Body of pancreas (tissue), 4 donors: ENCODE measurements around the gene NKD1. TPM values are rescaled to one million over a fixed set of nuclear protein-coding genes. Genes with fewer than 3 reads are reported as not detected.

Experiments
- ATAC-seq: fragments of 150-250 bp; one replicate; pipeline ENCODE4 v1.9.1; 2016
- DNase-seq, 4 donors: peaks; one replicate each; pipeline ENCODE4 v3.0.0-alpha.2; 2019
- H3K27ac ChIP-seq, 4 donors: fragments of 200-600 bp; sonication (generic); 1 replicate in 3 of 4; 2 replicates in 1 of 4; pipeline versions ENCODE4 v1.5.1 to v1.6.1; 2016 to 2019; ENCODE audit warnings: mild to moderate bottlenecking in 1 of 4, mixed read lengths in 1 of 4, moderate library complexity in 1 of 4
- H3K27me3 ChIP-seq, 2 donors: fragments of 200-600 bp; sonication (generic); one replicate each; pipeline ENCODE4 v1.6.0; 2016; ENCODE audit warnings: mild to moderate bottlenecking in 1 of 2
- H3K36me3 ChIP-seq, 2 donors: fragments of 200-600 bp; sonication (generic); replicated peaks in 1 of 2; 2 replicates each; pipeline ENCODE4 v1.5.1; 2016; ENCODE audit warnings: low read depth in 2 of 2; ENCODE audit not compliant: insufficient read depth in 1 of 2
- H3K4me1 ChIP-seq: fragments of 200-600 bp; sonication (generic); one replicate; pipeline ENCODE4 v1.6.0; 2016
- H3K4me3 ChIP-seq, 2 donors: fragments of 200-600 bp; sonication (generic); 1 replicate in 1 of 2; 2 replicates in 1 of 2; pipeline ENCODE4 v1.5.1; 2016 to 2019
- H3K9me3 ChIP-seq, 3 donors: fragments of 200-600 bp; sonication (generic); 1 replicate in 2 of 3; 2 replicates in 1 of 3; pipeline ENCODE4 v1.5.1; 2016
- POLR2A ChIP-seq, 3 donors: fragments of 450-650 bp; IDR thresholded peaks; one replicate each; pipeline ENCODE4 v1.6.1; 2016; ENCODE audit warnings: antibody characterized with exemption in 3 of 3, mild to moderate bottlenecking in 2 of 3
- WGBS, 2 donors: methylation state at CpG; one replicate each; pipeline ENCODE4 v1.1.5; 2017; 5-methylcytosine and 5-hydroxymethylcytosine counted together
- intact Hi-C: fragments of 100-400 bp; cut with DNase I; formaldehyde crosslinking; loops from one replicate; pipeline ENCODE4 v1.15.1; 2023
- total RNA-seq, 2 donors: library from RNA; depleted of rRNA; stranded (reverse); fragments of >200 nt; gene quantifications; one replicate each; pipeline ENCODE4 v1.1.0, GENCODE V29; 2016
- TF ChIP-seq, protein P1 (sequence below), 7 experiments: fragments of 450-650 bp in 4 of 7; fragments of 200-600 bp in 3 of 7; sonication (generic) in 3 of 7; IDR thresholded peaks; one replicate each; pipeline ENCODE4 v1.5.1; 2016 to 2019; ENCODE audit warnings: antibody characterized with exemption in 7 of 7

The NKD1 gene, protein sequence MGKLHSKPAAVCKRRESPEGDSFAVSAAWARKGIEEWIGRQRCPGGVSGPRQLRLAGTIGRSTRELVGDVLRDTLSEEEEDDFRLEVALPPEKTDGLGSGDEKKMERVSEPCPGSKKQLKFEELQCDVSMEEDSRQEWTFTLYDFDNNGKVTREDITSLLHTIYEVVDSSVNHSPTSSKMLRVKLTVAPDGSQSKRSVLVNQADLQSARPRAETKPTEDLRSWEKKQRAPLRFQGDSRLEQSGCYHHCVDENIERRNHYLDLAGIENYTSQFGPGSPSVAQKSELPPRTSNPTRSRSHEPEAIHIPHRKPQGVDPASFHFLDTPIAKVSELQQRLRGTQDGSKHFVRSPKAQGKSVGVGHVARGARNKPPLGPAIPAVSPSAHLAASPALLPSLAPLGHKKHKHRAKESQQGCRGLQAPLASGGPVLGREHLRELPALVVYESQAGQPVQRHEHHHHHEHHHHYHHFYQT
- total RNA-seq: 1 to 10 TPM; 2.0 to 4.9 TPM

DNA sequence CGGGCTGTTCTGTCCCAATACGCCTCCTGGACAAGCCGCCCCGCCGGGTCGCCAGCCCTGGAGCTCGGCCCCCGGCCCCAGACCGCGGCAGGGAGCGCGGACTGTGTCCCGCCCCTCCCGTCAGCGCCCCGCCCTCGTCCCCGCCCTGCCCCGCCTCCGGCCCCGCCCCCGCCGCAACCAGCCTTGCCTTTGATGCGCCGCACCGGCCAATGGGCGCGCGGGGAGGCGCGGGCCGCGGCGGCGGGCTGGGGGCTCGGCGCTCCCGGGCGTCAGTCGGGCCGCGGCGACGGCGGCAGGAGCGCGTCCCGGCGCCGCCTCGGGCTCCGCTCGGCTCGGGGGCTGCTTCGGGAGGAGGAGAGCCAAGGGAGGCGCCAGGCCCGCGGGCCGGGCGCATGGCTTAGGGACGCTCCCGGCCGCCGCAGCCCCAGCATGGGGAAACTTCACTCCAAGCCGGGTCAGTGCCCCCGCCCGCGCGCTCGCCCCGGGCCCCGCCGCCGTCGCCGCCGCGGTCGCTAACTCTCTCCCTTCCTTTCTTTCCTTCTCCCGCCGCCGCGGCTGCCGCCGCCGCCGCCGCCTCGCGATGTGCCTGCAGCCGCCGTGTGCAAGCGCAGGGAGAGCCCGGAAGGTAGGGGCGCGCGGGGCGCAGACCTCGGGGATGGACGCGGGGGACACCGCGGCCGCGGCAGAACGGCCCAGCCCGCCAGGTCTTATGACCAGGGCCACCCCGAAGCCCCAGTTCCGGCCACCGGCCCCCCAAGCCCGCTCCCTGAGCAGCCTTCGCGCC, at the start of gene NKD1:
TSS of gene NKD1 (plus strand) at position 272 of the 784 bp plus-strand sequence. CDS start at position 430, 158 bp downstream.
- WGBS, 2 donors: 1% methylated on average over 62 of the region's 113 CpGs; no CpG with 5 or more reads in 1 of the 2 donors
- peak; percentile 69 to 83 (median 78) for DNase-seq

DNA sequence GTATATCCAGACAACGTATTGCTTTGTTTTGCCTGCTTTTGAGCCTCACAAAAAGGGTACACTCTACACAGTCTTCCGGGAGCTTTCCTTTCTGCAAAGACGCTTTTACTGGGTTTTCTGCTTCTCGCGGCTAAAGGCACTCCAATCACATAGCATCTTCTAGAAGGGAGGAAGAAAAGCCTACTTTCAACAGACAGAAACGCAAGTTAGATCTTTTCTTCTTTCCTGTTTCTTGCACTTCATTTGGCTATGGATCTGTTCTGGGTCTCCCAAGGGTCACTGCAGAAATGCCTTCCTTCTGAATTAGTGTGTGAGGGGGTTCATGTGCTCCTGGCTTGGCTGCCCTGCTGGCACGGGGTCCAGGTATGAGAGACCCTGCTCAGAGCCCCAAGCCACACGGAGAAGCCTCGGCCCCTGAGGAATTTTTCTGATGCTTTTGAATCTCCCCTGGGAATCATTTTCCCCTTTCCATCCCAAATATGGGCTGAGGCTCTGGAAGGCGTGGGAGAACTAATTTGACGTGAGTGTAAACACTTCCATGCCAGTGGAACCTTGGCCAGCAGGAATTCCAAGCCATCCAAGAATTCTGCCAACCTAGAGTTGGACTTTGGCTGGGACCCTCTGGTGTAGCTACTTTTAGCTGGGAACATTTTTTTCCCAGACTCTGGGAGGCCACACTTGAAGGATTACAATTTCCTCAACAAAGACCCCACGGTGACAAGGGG, 49.6 kb upstream of the NKD1 start:
- ATAC-seq: no peak

More for the DNA sequence above, at the start of gene NKD1:
- peak within 1 kb of the TSS; percentile 56 to 59 for H3K4me3 ChIP-seq
- peaks cover 18% of the 10 kb centered on the region for H3K4me1 ChIP-seq
- peak within 1 kb of the TSS in 2 of 4 donors; percentile 35 to 48 for H3K27ac ChIP-seq
- TF ChIP-seq POLR2A (IDR thresholded peaks at IDR 0.05): peak; percentile 41 to 44 (median 41)
- TF ChIP-seq, protein P1, sequence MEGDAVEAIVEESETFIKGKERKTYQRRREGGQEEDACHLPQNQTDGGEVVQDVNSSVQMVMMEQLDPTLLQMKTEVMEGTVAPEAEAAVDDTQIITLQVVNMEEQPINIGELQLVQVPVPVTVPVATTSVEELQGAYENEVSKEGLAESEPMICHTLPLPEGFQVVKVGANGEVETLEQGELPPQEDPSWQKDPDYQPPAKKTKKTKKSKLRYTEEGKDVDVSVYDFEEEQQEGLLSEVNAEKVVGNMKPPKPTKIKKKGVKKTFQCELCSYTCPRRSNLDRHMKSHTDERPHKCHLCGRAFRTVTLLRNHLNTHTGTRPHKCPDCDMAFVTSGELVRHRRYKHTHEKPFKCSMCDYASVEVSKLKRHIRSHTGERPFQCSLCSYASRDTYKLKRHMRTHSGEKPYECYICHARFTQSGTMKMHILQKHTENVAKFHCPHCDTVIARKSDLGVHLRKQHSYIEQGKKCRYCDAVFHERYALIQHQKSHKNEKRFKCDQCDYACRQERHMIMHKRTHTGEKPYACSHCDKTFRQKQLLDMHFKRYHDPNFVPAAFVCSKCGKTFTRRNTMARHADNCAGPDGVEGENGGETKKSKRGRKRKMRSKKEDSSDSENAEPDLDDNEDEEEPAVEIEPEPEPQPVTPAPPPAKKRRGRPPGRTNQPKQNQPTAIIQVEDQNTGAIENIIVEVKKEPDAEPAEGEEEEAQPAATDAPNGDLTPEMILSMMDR (IDR thresholded peaks at IDR 0.05): no peak
- H3K27me3 ChIP-seq: no peaks in the 10 kb centered on the region
- peak; percentile 92 for ATAC-seq
- intact Hi-C loops: no loop called here
- H3K9me3 ChIP-seq: no peaks in the 10 kb centered on the region
- H3K36me3 ChIP-seq: no peaks in the 10 kb centered on the region

DNA sequence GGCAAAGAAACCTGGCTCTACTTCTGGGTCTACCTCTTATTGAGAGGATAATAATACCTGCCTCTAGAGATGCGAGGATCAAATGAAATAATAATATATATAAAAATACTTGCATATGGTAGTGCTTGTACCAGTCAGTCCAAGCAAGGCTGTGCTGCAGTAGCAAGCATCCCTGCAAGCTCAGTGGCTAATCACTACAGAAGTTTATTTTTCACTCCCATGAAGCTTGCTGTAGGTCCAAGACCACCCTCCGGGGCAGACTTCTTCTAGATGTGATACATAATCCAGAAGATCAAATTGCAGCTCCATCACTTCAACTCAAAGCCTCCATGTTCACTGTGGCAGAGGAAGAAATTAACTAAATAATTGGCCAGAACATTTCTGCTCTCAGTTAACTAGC, 48.9 kb upstream of the NKD1 start:
- 48 to 64% methylated on average over 2 of the region's 2 CpGs for WGBS, 2 donors

More for the DNA sequence above, 49.6 kb upstream of the NKD1 start:
- Histone ChIP-seq H3K9me3 (no peaks in the 10 kb centered on the region), H3K4me3 (no peak overlapping the region), H3K27ac (no peak overlapping the region), H3K4me1 (no peaks in the 10 kb centered on the region), H3K36me3 (no peaks in the 10 kb centered on the region), H3K27me3 (no peaks in the 10 kb centered on the region)
- WGBS, 2 donors: 39 to 47% methylated on average over 12 of the region's 12 CpGs
- TF ChIP-seq, protein P1 (IDR thresholded peaks at IDR 0.05): no peak
- no peak for TF ChIP-seq POLR2A (IDR thresholded peaks at IDR 0.05)
- DNase-seq: no peak
- intact Hi-C loops: no loop called here

DNA sequence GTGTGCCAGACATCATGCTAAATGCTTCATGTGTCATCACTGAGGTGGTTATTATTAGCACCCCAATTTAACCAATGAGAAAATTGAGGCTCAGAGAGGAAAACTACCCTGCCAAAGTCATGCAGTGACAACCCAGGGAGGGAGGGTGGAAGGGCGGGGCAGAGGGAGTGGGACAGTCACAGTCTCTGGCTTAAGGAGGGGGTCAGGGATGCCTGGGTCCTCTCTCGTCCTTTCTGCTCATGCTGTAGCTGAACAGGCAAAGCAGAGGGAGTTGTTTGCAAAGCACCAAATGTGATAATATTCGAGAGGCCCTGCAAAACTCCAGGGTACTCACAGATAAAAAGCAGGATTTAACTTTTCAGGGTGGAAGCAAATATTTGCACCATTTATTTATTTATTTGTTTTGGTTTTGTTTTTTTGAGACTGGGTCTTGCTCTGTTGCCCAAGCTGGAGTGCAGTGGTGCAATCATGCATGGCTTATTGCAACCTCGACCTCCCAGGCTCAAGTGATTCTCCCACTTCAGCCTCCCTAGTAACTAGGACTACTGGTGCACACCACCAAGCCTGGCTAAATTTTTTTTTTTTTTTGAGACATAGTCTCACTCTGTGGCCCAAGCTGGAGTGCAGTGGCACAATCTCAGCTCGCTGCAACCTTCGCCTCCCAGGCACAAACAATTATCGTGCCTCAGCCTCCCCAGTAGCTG, 47.9 kb upstream of the NKD1 start:
- no peaks in the 10 kb centered on the region for H3K4me1 ChIP-seq
- WGBS, 2 donors: 69 to 74% methylated on average over 7 of the region's 7 CpGs
- intact Hi-C loops: no loop called here

More for the DNA sequence above, 48.9 kb upstream of the NKD1 start:
- no peaks in the 10 kb centered on the region for H3K4me1 ChIP-seq
- DNase-seq (no peak), ATAC-seq (no peak)
- no peak overlapping the region for H3K27ac ChIP-seq
- no peak overlapping the region for H3K4me3 ChIP-seq
- no peaks in the 10 kb centered on the region for H3K36me3 ChIP-seq
- H3K9me3 ChIP-seq: no peaks in the 10 kb centered on the region
- TF ChIP-seq, protein P1 (IDR thresholded peaks at IDR 0.05): no peak
- no peak for TF ChIP-seq POLR2A (IDR thresholded peaks at IDR 0.05)
- intact Hi-C loops: no loop called here
- H3K27me3 ChIP-seq: no peaks in the 10 kb centered on the region

More for the DNA sequence above, 47.9 kb upstream of the NKD1 start:
- Histone ChIP-seq H3K36me3 (no peaks in the 10 kb centered on the region), H3K27me3 (no peaks in the 10 kb centered on the region), H3K9me3 (no peaks in the 10 kb centered on the region), H3K4me3 (no peak overlapping the region), H3K27ac (no peak overlapping the region)
- ATAC-seq: no peak
- no peak for TF ChIP-seq POLR2A (IDR thresholded peaks at IDR 0.05)
- TF ChIP-seq, protein P1 (IDR thresholded peaks at IDR 0.05): no peak
- DNase-seq: no peak
